Caki2 (cell line): ENCODE measurements around the gene EEPD1. TPM values are rescaled to one million over a fixed set of nuclear protein-coding genes. Genes with fewer than 3 reads are reported as not detected.

Experiments used
- DNase-seq: peaks from one replicate; pipeline ENCODE4 v3.0.0-alpha.2; 2015; ENCODE audit warnings: low read depth
- in situ Hi-C: cut with HindIII; loops from 2 replicates; pipeline ENCODE4 v1.10.0; 2016; ENCODE audit warnings: low sequenced_read_pairs, low pct_unique_long_range_greater_than_20kb, mixed read lengths
- total RNA-seq: library from RNA; depleted of rRNA; stranded (reverse); fragments of >200 nt; shearing (Covaris generic); gene quantifications from 2 replicates; pipeline ENCODE4 v1.2.3, GENCODE V29; 2014; ENCODE audit warnings: low replicate concordance

Gene EEPD1
- total RNA-seq, 1 experiment from 2014 or later: 91.9 TPM

DNA sequence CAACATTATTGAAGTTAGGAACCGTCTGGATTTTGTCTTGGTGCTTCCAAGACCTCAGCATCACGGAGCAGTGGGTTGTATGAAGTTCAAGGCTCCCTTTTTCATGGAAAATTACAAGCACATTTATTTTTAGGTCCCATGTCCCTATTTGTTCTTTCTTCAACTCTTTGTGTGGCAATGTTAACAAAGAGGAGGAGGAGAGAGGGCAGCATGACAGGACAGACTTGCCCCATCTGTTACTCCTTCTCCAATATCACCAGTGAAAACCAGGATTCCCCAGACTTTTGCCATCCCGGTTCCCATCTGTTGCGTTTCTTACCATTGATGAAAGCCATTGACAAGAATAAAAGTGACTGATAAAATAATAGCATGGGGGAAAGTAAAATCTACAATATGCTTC lies 28.6 kb downstream of the EEPD1 start:
- in situ Hi-C loops: no loop called here
- DNase-seq: no peak

DNA sequence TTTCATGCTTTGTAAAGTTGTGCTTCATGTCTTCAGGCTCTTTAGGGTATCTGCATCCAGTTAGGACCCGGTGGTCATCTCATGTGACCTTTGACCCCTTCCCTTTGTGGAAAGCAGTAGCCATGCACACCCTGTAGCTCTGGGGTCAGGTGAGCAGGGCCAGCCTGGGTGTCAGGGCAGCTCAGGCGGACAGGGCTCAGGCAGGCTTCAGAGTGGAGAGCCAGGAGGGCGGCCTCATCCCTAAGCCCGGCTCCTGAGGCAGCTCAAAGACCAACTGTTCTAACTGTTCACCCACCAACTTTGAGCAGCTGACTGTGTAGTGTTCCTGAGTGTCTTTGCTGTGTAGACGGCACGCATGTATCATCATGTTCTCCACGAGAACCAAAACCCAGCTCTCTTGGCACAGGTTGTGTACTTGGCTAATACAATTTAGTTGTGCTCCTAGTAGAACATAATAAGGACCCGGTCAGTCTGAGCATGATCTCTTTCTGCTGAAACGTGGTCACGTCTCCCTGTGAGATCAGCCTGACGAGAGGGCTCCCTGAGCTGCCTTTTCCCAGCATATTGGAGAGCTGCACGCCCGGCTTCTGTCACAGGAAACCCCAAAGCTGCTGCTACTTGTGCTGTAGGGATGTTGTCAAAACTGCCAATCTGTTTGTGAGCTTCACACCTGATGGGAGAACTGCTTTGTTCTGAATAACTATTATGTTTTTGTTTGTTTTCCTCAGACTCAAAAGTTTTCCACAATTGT lies 30.0 kb downstream of the EEPD1 start:
- DNase-seq: no peak
- in situ Hi-C loops: no loop called here

DNA sequence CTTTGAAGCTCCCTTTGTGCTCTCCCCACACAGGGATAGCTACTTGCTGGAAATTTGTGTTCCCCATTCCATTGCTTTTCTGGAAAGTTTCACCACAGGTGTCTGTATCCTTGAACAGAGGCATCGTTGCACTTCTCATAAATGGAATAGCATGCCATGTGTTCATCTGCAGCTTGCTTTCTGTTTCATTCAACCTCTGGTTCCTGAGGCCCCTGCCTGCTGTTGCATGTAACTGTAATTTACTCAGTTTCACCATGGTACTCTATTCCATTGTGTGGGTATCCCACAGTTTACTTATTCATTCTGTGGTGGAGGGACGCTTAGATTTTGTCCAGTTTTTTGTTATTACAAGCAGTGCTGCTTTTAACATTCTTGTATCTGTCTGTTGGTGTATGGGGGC lies 32.0 kb downstream of the EEPD1 start:
- DNase-seq: no peak
- in situ Hi-C loops: no loop called here

DNA sequence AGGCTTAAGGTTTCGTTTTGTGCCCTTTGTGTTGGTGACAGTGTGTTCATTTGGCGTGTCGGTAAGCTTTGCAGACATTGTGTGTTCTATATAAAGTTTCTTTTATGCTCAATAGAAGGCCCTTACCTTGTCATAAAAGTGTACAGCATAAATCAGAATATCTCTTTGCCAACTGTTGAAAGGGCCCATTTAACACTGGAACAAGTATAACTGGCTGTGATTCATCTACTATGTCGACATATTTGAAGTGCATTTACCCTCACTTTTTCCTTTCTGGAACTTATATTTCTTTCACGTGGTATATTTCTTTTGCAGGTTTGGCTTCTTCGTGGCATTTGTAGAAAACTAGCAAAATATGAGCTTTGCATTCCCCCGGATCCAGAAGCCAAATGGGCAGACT lies 32.7 kb downstream of the EEPD1 start:
- DNase-seq: no peak
- in situ Hi-C loops: no loop called here

DNA sequence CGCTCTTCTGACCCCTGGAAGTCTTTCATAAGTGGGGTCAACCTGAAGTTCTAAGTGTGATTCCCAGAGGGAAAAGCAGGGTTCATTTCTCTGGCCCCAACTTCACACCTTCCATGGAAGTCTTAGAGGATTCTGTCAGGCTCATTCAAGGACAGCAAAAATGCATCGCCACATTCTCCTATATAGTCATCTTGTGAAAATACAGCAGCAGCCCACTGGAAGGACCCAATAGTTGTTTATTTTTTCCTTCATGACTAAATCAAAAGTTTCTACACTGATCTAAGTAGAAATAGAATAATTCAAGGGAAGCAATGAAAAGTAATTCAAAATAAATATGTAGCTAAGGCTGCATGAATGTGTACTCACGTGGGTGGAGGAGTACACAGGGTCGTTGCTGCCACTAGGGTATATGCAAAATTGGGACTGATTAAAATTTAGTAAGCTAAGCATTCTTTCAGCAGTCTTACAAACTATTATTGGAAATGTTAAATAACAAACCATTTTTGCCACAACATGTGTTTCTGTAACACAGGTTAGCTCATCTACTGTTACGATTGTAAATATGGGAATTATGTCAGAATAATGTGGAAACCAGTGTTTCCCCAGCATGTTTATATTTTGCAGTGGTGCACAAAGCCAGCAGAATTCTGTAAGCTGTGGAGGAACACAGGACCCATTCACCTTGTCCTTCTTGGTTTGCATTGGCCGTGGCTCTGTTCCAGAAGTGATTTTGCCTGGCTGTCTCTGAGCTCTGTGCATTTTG lies 33.5 kb downstream of the EEPD1 start:
- in situ Hi-C loops: no loop called here
- DNase-seq: no peak

DNA sequence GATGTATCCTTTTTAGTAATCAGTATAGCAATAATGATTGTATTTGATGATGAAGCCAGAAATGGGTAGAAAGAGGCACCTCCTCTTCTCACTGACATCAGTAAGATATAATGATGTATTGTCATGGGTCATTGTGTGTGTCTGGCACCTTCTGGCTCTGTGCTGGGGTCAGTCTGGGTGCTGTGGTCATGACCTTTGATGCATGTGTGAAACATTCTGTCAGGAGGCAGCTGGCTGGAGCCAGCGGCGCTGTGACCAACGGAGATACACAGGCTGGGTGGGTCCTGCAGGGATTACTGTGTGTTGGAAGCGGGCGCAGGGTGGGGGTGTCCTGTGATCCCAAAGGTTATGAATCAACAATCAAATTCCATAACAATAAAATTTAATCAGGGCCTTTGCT lies 35.2 kb downstream of the EEPD1 start:
- DNase-seq: no peak
- in situ Hi-C loops: no loop called here

DNA sequence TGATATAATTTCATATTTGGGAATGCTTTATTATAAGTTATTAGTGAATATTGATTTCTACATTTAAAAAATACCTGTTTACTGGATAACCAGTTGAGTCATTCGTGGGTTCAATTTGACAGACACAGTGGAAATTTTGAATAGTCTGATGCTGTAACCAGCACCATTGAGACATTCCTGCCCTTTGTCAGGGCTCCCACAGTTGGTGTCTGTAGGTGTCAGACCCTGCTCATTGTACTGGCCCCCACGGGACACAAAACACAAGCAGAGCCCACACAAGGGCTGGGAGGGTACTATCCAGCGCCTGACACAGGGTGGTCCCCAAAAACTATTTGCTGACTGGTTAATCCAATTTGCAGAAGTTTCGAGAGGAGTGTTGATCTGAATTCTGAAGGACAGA lies 35.9 kb downstream of the EEPD1 start:
- in situ Hi-C loops: no loop called here
- DNase-seq: no peak

DNA sequence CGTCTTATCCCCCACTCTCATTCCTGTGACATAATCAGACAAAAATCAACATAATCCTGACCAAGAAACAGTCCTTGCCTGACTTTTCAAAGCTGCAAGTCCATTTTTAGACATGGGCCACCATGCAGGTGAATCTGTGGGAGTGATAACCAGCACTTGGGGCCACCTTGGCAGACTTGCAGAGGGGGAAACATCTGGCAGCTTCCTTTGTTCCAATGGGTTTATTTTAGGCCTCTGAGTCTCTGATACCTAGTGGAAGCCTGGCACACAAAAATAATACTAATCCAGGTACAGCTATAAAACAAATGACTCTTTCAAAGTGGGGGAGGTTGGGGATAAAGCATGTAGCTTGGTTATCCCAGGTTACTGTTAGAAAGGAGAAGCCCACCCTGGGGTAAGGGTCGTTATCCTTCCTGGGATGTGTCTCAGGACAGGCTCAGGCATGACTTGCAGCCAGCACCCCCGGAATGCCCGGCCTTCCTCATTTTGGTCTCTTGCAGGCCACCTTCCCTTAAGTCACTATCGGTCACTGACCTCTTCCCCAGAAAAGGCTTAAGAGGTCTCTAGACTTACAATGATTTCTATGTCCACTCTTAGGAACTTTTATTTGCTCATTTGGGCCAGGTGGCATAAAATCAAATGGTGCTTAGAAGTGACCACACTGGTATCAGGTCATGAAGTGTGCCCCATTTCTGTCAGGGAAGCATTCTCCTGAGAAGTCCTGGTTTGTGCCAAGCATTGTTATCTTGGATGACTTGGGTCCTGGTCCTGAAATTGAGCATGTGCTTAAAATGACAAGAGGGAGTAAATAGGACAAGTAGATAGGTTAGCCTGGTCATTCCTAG lies 37.6 kb downstream of the EEPD1 start:
- DNase-seq: no peak
- in situ Hi-C loops: no loop called here

DNA sequence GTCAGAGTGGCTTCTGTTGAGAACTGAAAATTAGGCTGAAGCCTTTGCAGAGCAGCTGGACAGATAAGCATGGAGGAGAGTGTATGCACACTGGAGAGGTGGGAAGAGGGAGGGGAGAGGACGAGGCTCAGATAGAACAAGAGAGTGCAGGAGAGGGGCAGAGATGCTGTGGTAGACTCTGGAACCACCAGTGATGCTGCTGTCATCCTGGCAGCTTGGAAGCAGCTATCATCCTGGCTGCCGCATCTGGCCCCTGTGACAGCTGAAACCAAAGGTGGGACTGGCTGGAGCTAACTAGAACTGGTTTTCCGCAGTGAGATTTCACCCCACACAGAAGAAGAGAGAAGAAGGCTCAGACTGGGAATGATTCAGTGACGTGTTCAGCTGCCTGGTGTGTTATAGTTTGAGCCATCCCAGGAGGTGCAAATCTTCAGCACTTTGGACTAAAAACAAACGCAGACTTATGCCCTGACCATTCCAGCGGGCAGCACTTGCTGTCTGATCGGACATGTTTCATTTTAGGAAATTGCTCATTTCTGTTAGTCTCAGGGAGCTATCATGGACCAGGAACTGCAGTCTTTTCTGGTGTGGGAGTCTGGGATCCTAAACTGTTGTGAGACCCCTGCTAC lies 38.4 kb downstream of the EEPD1 start:
- DNase-seq: no peak
- in situ Hi-C loops: no loop called here

DNA sequence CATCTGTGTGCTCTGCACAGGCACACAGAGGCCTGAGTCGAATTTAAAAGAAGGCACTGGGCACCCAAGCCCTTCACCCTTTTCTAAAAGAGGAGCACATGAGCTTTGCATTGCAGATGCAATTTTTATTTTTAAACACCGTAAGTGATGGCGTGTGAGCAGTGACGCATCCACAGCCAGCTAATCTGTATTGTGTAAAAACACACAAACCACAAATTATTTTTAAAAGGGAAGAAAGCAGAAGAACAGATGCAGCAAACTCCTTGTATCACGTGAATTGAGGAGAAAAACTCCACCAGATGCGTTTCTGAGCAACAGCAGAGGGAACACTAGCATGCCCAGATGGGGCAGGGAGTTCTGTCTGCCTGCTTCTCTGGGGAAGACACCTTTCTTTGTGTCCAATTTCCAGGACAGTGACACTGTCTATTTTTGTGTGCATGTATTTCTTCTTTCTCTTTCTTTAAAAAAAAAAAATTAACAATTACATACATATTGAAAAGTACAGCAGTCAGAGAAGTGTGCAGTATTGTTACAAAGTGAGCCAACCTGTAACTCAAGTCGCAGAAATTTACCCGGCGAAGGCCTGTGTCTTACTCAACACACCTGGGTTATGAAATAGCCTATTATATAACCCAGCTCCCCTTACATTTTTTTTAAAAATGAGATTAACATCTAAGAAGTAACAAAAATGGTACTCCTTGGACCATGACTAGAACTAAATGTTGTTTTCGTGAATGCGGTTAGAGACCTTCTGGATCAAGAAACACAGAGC lies 39.2 kb downstream of the EEPD1 start:
- in situ Hi-C loops: no loop called here
- DNase-seq: no peak

DNA sequence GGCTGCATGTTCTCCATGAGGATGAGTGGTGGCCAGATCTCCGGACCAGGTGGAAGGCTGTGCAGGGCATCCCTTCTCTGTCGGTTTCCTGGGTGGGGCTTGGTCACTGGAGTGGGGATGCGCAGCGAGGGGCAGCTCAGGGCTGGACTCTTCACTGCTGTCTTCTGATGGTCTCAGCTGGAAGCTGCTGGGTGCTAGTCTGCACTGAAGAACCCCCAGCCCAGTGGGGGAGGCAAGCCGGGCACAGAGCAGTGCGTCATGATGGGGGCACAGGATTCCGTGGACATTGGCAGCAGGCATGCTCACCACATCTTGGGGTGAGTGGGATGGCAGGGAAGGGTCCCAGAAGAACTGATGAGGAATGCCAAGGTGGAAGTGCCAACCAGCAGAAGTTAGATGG lies 39.8 kb downstream of the EEPD1 start:
- in situ Hi-C loops: no loop called here
- no peak for DNase-seq

DNA sequence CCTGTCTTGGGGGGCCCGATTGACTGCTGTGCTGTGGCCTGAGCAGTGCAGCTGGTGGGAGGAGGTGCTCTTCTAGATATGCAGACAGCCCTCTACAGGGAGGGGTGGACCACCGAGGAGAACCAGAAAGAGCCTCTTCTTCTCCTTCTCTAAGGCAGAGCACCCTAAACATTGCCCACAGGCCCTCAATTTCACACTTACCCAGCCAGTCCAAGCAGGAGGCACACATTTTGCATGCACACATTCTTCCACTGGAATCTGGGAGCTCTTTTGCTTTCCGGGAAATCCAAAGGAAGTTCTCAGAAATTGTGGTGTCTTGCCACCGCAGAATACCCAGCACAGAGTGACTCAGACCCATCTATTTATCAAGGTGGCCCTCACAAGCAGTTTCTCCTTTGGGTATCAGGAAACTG lies 45.8 kb downstream of the EEPD1 start:
- no peak for DNase-seq
- in situ Hi-C loops: no loop called here

DNA sequence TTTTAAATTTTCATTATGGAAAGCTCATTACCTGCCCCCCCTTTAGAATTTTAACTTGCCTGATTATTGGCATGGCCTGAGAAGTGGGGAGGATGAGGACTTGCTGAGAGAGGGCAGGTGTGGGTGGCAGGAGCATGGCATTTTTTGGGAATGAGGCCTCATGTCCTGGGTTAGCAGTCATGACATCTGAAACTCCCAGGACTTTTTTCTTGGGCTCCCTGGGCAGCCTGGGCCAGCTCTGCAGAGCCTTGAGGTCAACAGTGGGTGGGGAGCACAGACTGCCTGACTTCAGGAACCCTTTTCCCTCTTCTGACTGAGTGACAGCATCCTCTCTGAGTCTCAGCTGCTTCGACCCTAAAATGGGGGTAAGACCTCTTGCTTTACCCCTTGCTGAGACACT lies 46.3 kb downstream of the EEPD1 start:
- in situ Hi-C loops: no loop called here

DNA sequence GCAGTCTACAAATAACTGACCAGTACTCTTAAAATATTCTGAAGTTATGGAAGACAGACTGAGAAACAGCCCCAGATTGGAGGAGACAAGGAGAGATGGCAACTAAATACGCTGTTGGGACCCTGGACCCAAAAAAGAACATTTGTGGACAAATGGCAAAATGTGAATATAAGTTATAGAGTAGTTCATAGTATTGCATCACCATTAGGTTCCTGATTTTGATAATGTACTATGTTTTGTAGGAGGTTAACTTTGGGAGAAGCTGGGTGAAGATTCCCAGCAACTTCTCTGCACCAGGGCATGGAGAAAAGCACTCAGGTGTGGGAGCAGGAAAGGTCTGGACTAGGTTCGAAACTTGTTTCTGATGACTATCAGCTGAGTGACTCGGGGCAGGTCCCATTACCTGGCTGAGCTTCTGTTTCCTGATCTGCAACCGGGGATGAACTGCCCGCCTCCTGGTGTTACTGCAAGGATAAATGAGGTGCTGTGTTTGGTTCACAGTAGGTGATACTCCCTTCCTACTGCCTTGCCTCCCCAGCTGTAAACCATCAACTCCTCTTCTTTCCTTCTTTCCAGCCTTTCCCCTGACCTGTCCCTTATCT lies 48.2 kb downstream of the EEPD1 start:
- in situ Hi-C loops: no loop called here

More for the DNA sequence above, 46.3 kb downstream of the EEPD1 start:
- no peak for DNase-seq

DNA sequence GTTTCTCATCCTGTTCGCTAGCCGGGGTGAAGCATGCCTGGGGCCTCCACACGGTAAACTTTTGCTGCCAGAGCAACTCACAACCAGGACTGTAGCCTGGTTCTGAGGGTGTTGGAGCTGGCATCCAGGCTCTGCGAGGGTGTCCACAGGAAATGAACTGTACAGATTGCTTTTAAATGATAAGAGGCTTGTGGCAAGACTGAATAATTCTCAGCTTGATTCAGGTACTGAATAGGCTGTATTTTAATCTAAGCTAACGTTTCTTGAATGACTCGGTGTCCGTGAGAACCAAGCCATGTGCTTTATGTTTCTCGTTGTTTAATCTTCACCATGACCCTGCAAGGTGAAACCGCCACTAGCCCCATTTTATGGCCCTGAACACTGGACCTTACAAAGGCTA lies 49.3 kb downstream of the EEPD1 start:
- DNase-seq: no peak
- in situ Hi-C loops: no loop called here

More for the DNA sequence above, 48.2 kb downstream of the EEPD1 start:
- DNase-seq: no peak

DNA sequence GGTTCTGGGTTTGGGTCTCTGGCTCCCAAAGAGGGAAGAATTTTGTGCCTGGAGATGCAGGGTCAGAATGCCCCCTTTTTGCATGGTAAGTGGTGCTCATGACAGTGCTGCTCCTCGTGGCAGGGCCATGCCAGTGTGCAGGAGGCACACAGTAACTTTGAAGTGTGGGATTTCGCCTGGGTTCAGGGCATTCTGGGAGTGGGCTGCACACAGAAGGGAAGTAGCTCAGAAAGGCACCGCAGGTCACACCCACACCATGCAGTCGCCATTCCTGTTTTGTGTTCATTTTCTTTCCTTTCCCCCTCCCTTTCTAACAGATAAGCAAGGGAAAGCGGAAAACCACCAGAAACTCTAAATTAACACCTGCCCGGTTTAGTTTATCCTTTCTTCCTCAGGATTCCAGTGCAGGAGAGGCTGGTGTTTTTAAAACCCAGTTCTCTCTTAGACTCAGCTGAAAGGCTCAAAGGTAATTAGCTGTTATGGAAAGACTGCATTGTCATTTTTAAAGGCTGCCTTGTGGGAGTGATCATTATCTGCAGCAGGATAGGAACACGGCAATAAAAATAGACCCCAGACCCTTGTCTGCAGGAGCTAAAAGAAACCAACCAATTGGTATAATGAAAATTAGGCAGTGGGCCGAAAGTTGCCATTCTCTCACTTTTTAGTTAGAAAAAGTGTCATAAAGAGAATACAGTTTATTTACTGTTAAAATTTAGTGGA lies 50.2 kb downstream of the EEPD1 start:
- in situ Hi-C loops: no loop called here
- DNase-seq: no peak
